Measurements from ENCODE around the gene TRAPPC2L.

Gene TRAPPC2L

GRCh38 chr16:88862968-88863367, 6.0 kb downstream of the TRAPPC2L start:
- DNase-seq: no peak

GRCh38 chr16:88863426-88863825, 6.5 kb downstream of the TRAPPC2L start:
- DNase-seq: no peak

GRCh38 chr16:88864099-88864498, 7.2 kb downstream of the TRAPPC2L start:
- no peak for DNase-seq

GRCh38 chr16:88864521-88864920, 7.6 kb downstream of the TRAPPC2L start:
- DNase-seq: no peak

- DNase-seq: no peak
Measured at GRCh38 chr16:88865310-88865709, 8.4 kb downstream of the TRAPPC2L start.

- DNase-seq: no peak
Measured at GRCh38 chr16:88865742-88866141, 8.8 kb downstream of the TRAPPC2L start.

- no peak for DNase-seq
Measured at GRCh38 chr16:88866151-88866920, 9.4 kb downstream of the TRAPPC2L start, which contains the start of gene PABPN1L. TSS of gene PABPN1L (minus strand) at chr16:88866660. CDS start at chr16:88866606, 54 bp downstream.

- DNase-seq: no peak
Measured at GRCh38 chr16:88867581-88868246, 10.8 kb downstream of the TRAPPC2L start.

- DNase-seq: no peak
Measured at GRCh38 chr16:88868974-88869672, 12.2 kb downstream of the TRAPPC2L start.

GRCh38 chr16:88869673-88869980, 12.7 kb downstream of the TRAPPC2L start:
- no peak for DNase-seq

GRCh38 chr16:88870608-88871348, 13.9 kb downstream of the TRAPPC2L start:
- DNase-seq: no peak

- DNase-seq: no peak
Measured at GRCh38 chr16:88871349-88871702, 14.4 kb downstream of the TRAPPC2L start.

GRCh38 chr16:88871730-88872416, 14.9 kb downstream of the TRAPPC2L start:
- DNase-seq: no peak

GRCh38 chr16:88872650-88873331, 15.9 kb downstream of the TRAPPC2L start:
- DNase-seq: no peak

GRCh38 chr16:88874938-88875599, 18.1 kb downstream of the TRAPPC2L start:
- DNase-seq: no peak

GRCh38 chr16:88875703-88876234, 18.8 kb downstream of the TRAPPC2L start:
- no peak for DNase-seq

GRCh38 chr16:88876942-88877526, 20.1 kb downstream of the TRAPPC2L start:
- no peak for DNase-seq

GRCh38 chr16:88877564-88878289, 20.8 kb downstream of the TRAPPC2L start:
- DNase-seq: no peak

- no peak for DNase-seq
Measured at GRCh38 chr16:88878356-88878755, 21.4 kb downstream of the TRAPPC2L start.
